GM12878 (cell line): ENCODE data around the gene AMBRA1. TPM values are rescaled to one million over a fixed set of nuclear protein-coding genes. Genes with fewer than 3 reads are reported as not detected.

Experiments
- ATAC-seq: fragments of 200-7000 bp; cut with Tn5 transposase; 3 replicates; pipeline ENCODE4 v1.9.1; 2020; ENCODE audit warnings: mild to moderate bottlenecking, moderate library complexity
- BruUV-seq: library from RNA; stranded (reverse); fragments of 400-500 nt; replicated peaks from 2 replicates; lab custom pipeline; 2021; lab: Mats Ljungman, UMichigan
- CTCF ChIA-PET: fragments of 300-600 bp; sonication (Branson Sonifier 250); formaldehyde crosslinking; extraction: SDS; loops from one replicate; lab custom pipeline; 2021; ENCODE audit warnings: inconsistent platforms; lab: Yijun Ruan, JAX
- POLR2A ChIA-PET: fragments of 350-600 bp; formaldehyde crosslinking; extraction: SDS; loops from one replicate; lab custom pipeline; 2021; ENCODE audit warnings: inconsistent platforms; lab: Charles Lee
- RAD21 ChIA-PET: fragments of 300-600 bp; sonication (Branson Sonifier 250); formaldehyde crosslinking; loops from one replicate; lab custom pipeline; 2023; ENCODE audit warnings: antibody characterized with exemption; ENCODE audit not compliant: unreplicated experiment; lab: Charles Lee
- SMC1A ChIA-PET: fragments of 300-600 bp; sonication (Branson Sonifier 250); formaldehyde crosslinking; loops from one replicate; lab custom pipeline; 2023; ENCODE audit not compliant: unreplicated experiment, uncharacterized antibody; lab: Charles Lee
- DNase-seq: peaks from one replicate; pipeline ENCODE4 v3.0.0-alpha.2; 2011; ENCODE audit warnings: low read depth, low spot score
- FAIRE-seq: peaks from 3 replicates; lab custom pipeline; 2011; peaks lifted over from hg19 to GRCh38; lab: Jason Lieb, UNC
- H2AFZ ChIP-seq: 2 replicates; pipeline ENCODE4 v1.6.0; 2011; ENCODE audit warnings: low read depth, low read length, control low read depth; ENCODE audit not compliant: control insufficient read depth
- H3K27ac ChIP-seq: 2 replicates; pipeline ENCODE4 v1.5.1; 2011; ENCODE audit warnings: control low read depth; ENCODE audit not compliant: control insufficient read depth, insufficient read depth
- H3K27me3 ChIP-seq, 2 experiments: replicated peaks in 1 of 2; 2 replicates each; pipeline versions ENCODE4 v1.6.0 to v1.6.1; 2011; ENCODE audit warnings: low read length in 1 of 2; ENCODE audit not compliant: control insufficient read depth in 2 of 2, insufficient read depth in 2 of 2
- H3K36me3 ChIP-seq, 2 experiments: 2 replicates each; pipeline ENCODE4 v1.5.1; 2011; ENCODE audit warnings: low read length in 1 of 2; ENCODE audit not compliant: control insufficient read depth in 2 of 2, insufficient read depth in 2 of 2
- H3K4me1 ChIP-seq: 2 replicates; pipeline ENCODE4 v1.6.1; 2011; ENCODE audit warnings: mild to moderate bottlenecking, low read length, moderate library complexity, mixed read lengths; ENCODE audit not compliant: control insufficient read depth, insufficient read depth
- H3K4me2 ChIP-seq: 2 replicates; pipeline ENCODE4 v1.6.0; 2011; ENCODE audit warnings: control low read depth; ENCODE audit not compliant: control insufficient read depth, insufficient read depth
- H3K4me3 ChIP-seq: fragments of 200-600 bp; sonication (generic); 2 replicates; pipeline ENCODE4 v1.5.1; 2016
- H3K79me2 ChIP-seq: 2 replicates; pipeline ENCODE4 v1.6.0; 2011; ENCODE audit warnings: low read length; ENCODE audit not compliant: control insufficient read depth, insufficient read depth
- H3K9ac ChIP-seq: 2 replicates; pipeline ENCODE4 v1.8.0; 2011; ENCODE audit warnings: low read length, control low read depth, mixed read lengths; ENCODE audit not compliant: control insufficient read depth, insufficient read depth
- H3K9me3 ChIP-seq: replicated peaks from 3 replicates; pipeline ENCODE4 v1.5.1; 2011; ENCODE audit warnings: mild to moderate bottlenecking, low read length; ENCODE audit not compliant: control insufficient read depth, insufficient read depth
- H4K20me1 ChIP-seq: 2 replicates; pipeline ENCODE4 v1.6.0; 2011; ENCODE audit not compliant: control insufficient read depth, insufficient read depth
- BCL11A ChIP-seq: IDR thresholded peaks from 2 replicates; pipeline ENCODE4 v1.6.1; 2011; ENCODE audit warnings: low read depth, low read length
- BMI1 ChIP-seq: fragments of 450-650 bp; IDR thresholded peaks from 2 replicates; pipeline ENCODE4 v1.6.1; 2016; ENCODE audit warnings: mild to moderate bottlenecking, moderate library complexity, borderline replicate concordance
- FOS ChIP-seq: IDR thresholded peaks from 3 replicates; pipeline ENCODE4 v1.6.1; 2011; ENCODE audit warnings: borderline replicate concordance; ENCODE audit not compliant: insufficient read length; ENCODE audit errors: extremely low read depth
- HDAC6 ChIP-seq: fragments of 200-600 bp; sonication (generic); IDR thresholded peaks from one replicate; pipeline ENCODE4 v1.8.0; 2017; ENCODE audit warnings: antibody characterized with exemption; ENCODE audit not compliant: unreplicated experiment
- NR2F1 ChIP-seq: fragments of 450-650 bp; conservative IDR thresholded peaks from 2 replicates; pipeline ENCODE4 v1.6.1; 2017; ENCODE audit warnings: mild to moderate bottlenecking
- PAX5 ChIP-seq: IDR thresholded peaks from 2 replicates; pipeline ENCODE4 v1.6.1; 2011; ENCODE audit warnings: low read depth, low read length, borderline replicate concordance
- PBX3 ChIP-seq: IDR thresholded peaks from 2 replicates; pipeline ENCODE4 v1.6.1; 2011; ENCODE audit warnings: mild to moderate bottlenecking, low read depth, low read length, moderate library complexity; ENCODE audit not compliant: insufficient replicate concordance
- PRDM15 ChIP-seq: fragments of 450-650 bp; formaldehyde crosslinking; IDR thresholded peaks from 2 replicates; pipeline ENCODE4 v1.4.0; 2020; ENCODE audit warnings: mild to moderate bottlenecking, moderate library complexity
- SMAD1 ChIP-seq: fragments of 450-650 bp; IDR thresholded peaks from 2 replicates; pipeline ENCODE4 v1.6.1; 2018; ENCODE audit warnings: mild to moderate bottlenecking, low read depth; ENCODE audit not compliant: partially characterized antibody
- SUZ12 ChIP-seq: fragments of 200-600 bp; sonication (generic); IDR thresholded peaks from one replicate; pipeline ENCODE4 v1.6.1; 2018; ENCODE audit warnings: antibody characterized with exemption, mild to moderate bottlenecking; ENCODE audit not compliant: unreplicated experiment
- ZNF207 ChIP-seq: fragments of 450-650 bp; IDR thresholded peaks from 2 replicates; pipeline ENCODE4 v1.6.1; 2014; ENCODE audit warnings: antibody characterized with exemption, mild to moderate bottlenecking, borderline replicate concordance
- WGBS: methylation state at CpG from one replicate; pipeline ENCODE4 v1.1.6; 2016; ENCODE audit warnings: low lambda C conversion rate; ENCODE audit not compliant: insufficient replicate concordance, insufficient coverage; ENCODE audit errors: missing lambda C conversion rate; 5-methylcytosine and 5-hydroxymethylcytosine counted together
- in situ Hi-C: fragments of 300-500 bp; cut with MboI; formaldehyde crosslinking; loops from 9 replicates; pipeline ENCODE4 v1.14.3; 2018; ENCODE audit warnings: mixed read lengths
- intact Hi-C: fragments of 100-400 bp; cut with micrococcal nuclease; formaldehyde crosslinking; loops from one replicate; pipeline ENCODE4 v1.14.2; 2022; ENCODE audit not compliant: unreplicated experiment
- polyA plus RNA-seq, 11 experiments: library from polyadenylated mRNA; depleted of rRNA in 4 of 11; unstranded in 6 of 11; stranded (reverse) in 5 of 11; fragments of >200 nt; fragmentation: Nextera tagmentation in 4 of 11; fragmentation: Illumina TruSeq in 1 of 11; extraction: Ambion mirVana in 4 of 11; extraction: Trizol in 1 of 11; gene quantifications; 1 replicate in 1 of 11; 2 replicates in 10 of 11; pipeline versions ENCODE4 v1.2.1 to v1.2.3, GENCODE V29; 2011 to 2016; ENCODE audit warnings: inconsistent platforms in 2 of 11, missing spikeins in 2 of 11, low read depth in 1 of 11
- total RNA-seq, 4 experiments: library from RNA; depleted of rRNA in 3 of 4; stranded (reverse); fragments of >200 nt in 3 of 4; fragmentation: Illumina TruSeq in 1 of 4; extraction: Trizol in 1 of 4; gene quantifications; 2 replicates each; pipeline versions ENCODE4 v1.2.1 to v1.2.3, GENCODE V29; 2013 to 2021
- TF ChIP-seq, protein P1 (sequence below): fragments of 450-650 bp; IDR thresholded peaks from 2 replicates; pipeline ENCODE4 v1.6.1; 2018; ENCODE audit warnings: borderline replicate concordance, mild to moderate bottlenecking; ENCODE audit not compliant: partially characterized antibody

Gene AMBRA1
- total and polyA plus RNA-seq, 10 of the 15 experiments (the other 5 are each of a cell fraction or from before 2014, with no cell fraction given), result 0.57 to 34.3 (median 13.7) TPM

DNA sequence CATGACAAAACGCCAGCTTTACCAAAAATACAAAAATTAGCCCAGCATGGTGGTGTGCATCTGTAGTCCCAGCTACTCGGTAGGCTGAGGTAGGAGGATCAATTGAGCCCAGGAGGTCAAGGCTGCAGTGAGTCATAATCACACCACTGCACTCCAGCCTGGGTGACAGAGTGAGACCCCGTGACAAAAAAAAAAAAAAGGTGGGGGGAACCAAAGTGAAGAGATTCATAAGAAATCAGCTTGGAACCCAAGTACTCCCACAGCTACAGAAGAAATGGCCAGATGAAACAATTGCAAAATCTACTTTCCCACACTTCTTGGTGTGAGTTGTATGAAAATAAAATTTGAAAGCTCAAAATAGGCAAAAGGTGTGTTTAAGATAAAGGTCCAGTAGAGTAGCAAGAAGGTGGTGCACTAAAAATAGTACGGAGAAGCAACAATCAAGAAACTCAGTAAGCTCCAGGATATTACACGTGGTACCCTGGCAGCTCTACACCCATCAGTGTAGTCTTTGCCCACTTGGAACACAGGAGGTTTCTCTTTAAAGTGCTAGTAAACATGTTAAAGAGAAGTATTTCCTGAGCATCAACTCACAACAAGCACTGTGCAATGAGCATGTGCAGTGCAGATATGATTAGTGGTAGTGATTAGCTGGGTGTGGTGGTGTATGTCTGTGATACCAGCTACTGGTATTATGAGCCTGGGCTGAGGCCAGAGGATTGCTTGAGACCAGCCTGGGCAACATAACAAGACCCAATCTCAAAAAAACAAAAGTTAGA is 17.9 kb upstream of the AMBRA1 start:
- in situ Hi-C loops (no loop called here), intact Hi-C loops (no loop called here)
- FAIRE-seq, result no peak
- ChIA-PET RAD21 (interaction anchor here (0.7 to 1.7 kb wide), 5 partner anchors 18 to 259 kb away, joined by 3 to 7 read pairs (median 5); partner anchors contain the start of gene AMBRA1), POLR2A (interaction anchor here (0.5 to 1.0 kb wide), 5 partner anchors 18 to 603 kb away, joined by 3 to 6 read pairs (median 3); partner anchors contain the start of gene AMBRA1), CTCF (interaction anchor here (0.7 to 2.0 kb wide), 9 partner anchors 12 to 166 kb away, joined by 3 to 7 read pairs (median 4); partner anchors contain the start of gene AMBRA1), SMC1A (interaction anchor here (0.7 to 1.7 kb wide), 9 partner anchors 13 to 124 kb away, joined by 3 to 8 read pairs (median 4); no protein-coding TSS in a partner anchor)
- H3K27me3 ChIP-seq, result no peaks in the 10 kb centered on the region
- no peaks in the 10 kb centered on the region for H3K36me3 ChIP-seq
- no peak overlapping the region for H2AFZ ChIP-seq
- no peaks in the 10 kb centered on the region for H4K20me1 ChIP-seq
- peaks cover 7% of the 10 kb centered on the region; the same call in 1 of the 2 replicates for H3K4me1 ChIP-seq
- H3K9ac ChIP-seq, result no peak overlapping the region
- H3K4me3 ChIP-seq, result no peak overlapping the region
- no peak for DNase-seq
- H3K9me3 ChIP-seq, result no peaks in the 10 kb centered on the region
- H3K79me2 ChIP-seq, result peaks cover 3% of the 10 kb centered on the region
- BruUV-seq, result no TSS peak
- no peak overlapping the region for H3K4me2 ChIP-seq
- peak; percentile 42 for ATAC-seq
- H3K27ac ChIP-seq, result no peak overlapping the region
- 72% methylated on average over 4 of the region's 5 CpGs for WGBS
- TF ChIP-seq SUZ12 (no peak), ZNF207 (no peak), BMI1 (no peak), FOS (no peak), NR2F1 (no peak), PBX3 (no peak), PRDM15 (CRISPR knock-in tag) (no peak), HDAC6 (no peak), PAX5 (no peak), SMAD1 (no peak), BCL11A (no peak)
- TF ChIP-seq, protein P1, sequence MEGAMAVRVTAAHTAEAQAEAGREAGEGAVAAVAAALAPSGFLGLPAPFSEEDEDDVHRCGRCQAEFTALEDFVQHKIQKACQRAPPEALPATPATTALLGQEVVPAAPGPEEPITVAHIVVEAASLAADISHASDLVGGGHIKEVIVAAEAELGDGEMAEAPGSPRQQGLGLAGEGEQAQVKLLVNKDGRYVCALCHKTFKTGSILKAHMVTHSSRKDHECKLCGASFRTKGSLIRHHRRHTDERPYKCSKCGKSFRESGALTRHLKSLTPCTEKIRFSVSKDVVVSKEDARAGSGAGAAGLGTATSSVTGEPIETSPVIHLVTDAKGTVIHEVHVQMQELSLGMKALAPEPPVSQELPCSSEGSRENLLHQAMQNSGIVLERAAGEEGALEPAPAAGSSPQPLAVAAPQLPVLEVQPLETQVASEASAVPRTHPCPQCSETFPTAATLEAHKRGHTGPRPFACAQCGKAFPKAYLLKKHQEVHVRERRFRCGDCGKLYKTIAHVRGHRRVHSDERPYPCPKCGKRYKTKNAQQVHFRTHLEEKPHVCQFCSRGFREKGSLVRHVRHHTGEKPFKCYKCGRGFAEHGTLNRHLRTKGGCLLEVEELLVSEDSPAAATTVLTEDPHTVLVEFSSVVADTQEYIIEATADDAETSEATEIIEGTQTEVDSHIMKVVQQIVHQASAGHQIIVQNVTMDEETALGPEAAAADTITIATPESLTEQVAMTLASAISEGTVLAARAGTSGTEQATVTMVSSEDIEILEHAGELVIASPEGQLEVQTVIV, result no peak
